ENCODE measurements around the gene FBXL17. TPM values are rescaled to one million over a fixed set of nuclear protein-coding genes. Genes with fewer than 3 reads are reported as not detected.

Gene FBXL17
- total RNA-seq, 1 experiment from 2014 or later = 11.5 TPM

- DNase-seq (ENCODE audit: extremely low read depth, low read depth) = no peak
These were observed 277.4 kb downstream of the FBXL17 start for GRCh38 chr5:108104448-108104847.

- DNase-seq (ENCODE audit: extremely low read depth, low read depth) = no peak
These were observed 279.4 kb downstream of the FBXL17 start for GRCh38 chr5:108102463-108102862.

GRCh38 chr5:108101821-108102220, 280.1 kb downstream of the FBXL17 start:
- DNase-seq (ENCODE audit: extremely low read depth, low read depth) = no peak

GRCh38 chr5:108101130-108101529, 280.8 kb downstream of the FBXL17 start:
- DNase-seq (ENCODE audit: extremely low read depth, low read depth) = no peak

GRCh38 chr5:108094800-108095199, 287.1 kb downstream of the FBXL17 start:
- DNase-seq (ENCODE audit: extremely low read depth, low read depth) = no peak

GRCh38 chr5:108093186-108093585, 288.7 kb downstream of the FBXL17 start:
- DNase-seq (ENCODE audit: extremely low read depth, low read depth) = peak; percentile 8

- no peak for DNase-seq (ENCODE audit: extremely low read depth, low read depth)
These were observed 291.0 kb downstream of the FBXL17 start for GRCh38 chr5:108090946-108091345.

GRCh38 chr5:108084105-108084504, 297.8 kb downstream of the FBXL17 start:
- no peak for DNase-seq (ENCODE audit: extremely low read depth, low read depth)

- DNase-seq (ENCODE audit: extremely low read depth, low read depth) = no peak
These were observed 298.7 kb downstream of the FBXL17 start for GRCh38 chr5:108083232-108083631.

- DNase-seq (ENCODE audit: extremely low read depth, low read depth) = no peak
These were observed 300.2 kb downstream of the FBXL17 start for GRCh38 chr5:108081707-108082106.

- DNase-seq (ENCODE audit: extremely low read depth, low read depth) = no peak
These were observed 302.1 kb downstream of the FBXL17 start for GRCh38 chr5:108079753-108080152.

- no peak for DNase-seq (ENCODE audit: extremely low read depth, low read depth)
These were observed 303.0 kb downstream of the FBXL17 start for GRCh38 chr5:108078882-108079281.

- no peak for DNase-seq (ENCODE audit: extremely low read depth, low read depth)
These were observed 303.6 kb downstream of the FBXL17 start for GRCh38 chr5:108078345-108078744.

- DNase-seq (ENCODE audit: extremely low read depth, low read depth) = no peak
These were observed 307.3 kb downstream of the FBXL17 start for GRCh38 chr5:108074626-108075025.

GRCh38 chr5:108064302-108064701, 317.6 kb downstream of the FBXL17 start:
- no peak for DNase-seq (ENCODE audit: extremely low read depth, low read depth)

- no peak for DNase-seq (ENCODE audit: extremely low read depth, low read depth)
These were observed 320.0 kb downstream of the FBXL17 start for GRCh38 chr5:108061941-108062340.

GRCh38 chr5:108060340-108060739, 321.6 kb downstream of the FBXL17 start:
- no peak for DNase-seq (ENCODE audit: extremely low read depth, low read depth)

- no peak for DNase-seq (ENCODE audit: extremely low read depth, low read depth)
These were observed 322.6 kb downstream of the FBXL17 start for GRCh38 chr5:108059334-108059733.

- no peak for DNase-seq (ENCODE audit: extremely low read depth, low read depth)
These were observed 327.5 kb downstream of the FBXL17 start for GRCh38 chr5:108054349-108054748.

- DNase-seq (ENCODE audit: extremely low read depth, low read depth) = no peak
These were observed 334.8 kb downstream of the FBXL17 start for GRCh38 chr5:108046955-108047670.

GRCh38 chr5:108036482-108036881, 345.4 kb downstream of the FBXL17 start:
- DNase-seq (ENCODE audit: extremely low read depth, low read depth) = no peak

GRCh38 chr5:108028883-108029282, 353.0 kb downstream of the FBXL17 start:
- DNase-seq (ENCODE audit: extremely low read depth, low read depth) = no peak

- DNase-seq (ENCODE audit: extremely low read depth, low read depth) = no peak
These were observed 353.5 kb downstream of the FBXL17 start for GRCh38 chr5:108028412-108028811.

Measured in NCI-H460 (cell line).